ENCODE data around the gene CDC25A. TPM values are rescaled to one million over a fixed set of nuclear protein-coding genes. Genes with fewer than 3 reads are reported as not detected.

CDC25A gene
- total RNA-seq, 1 experiment from 2014 or later: 12.8 TPM

DNA sequence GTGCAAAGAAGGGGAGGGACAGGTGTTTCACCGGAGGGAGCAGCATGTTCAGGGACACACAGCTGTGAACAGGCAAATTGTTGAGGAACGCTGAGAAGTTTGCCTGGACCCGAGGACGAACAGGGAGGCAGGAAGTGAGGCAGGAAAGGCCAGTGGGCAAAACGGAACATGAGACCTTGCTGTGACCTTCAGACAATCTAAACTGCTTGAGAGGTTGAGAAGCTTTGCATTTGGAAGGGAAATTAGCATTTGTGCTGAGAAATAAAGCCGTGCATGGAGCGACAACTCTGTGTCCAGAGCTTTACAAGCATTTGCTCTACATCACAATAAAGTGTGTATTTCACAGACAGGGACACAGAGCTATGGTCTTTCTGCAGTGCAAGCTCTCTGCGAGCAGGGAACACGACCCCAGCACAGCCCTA, 47.9 kb downstream of the CDC25A start:
- TF ChIP-seq TCF7L2 (IDR thresholded peaks at IDR 0.05; ENCODE audit: low read depth, low read length) (no peak), CTCF (IDR thresholded peaks at IDR 0.05) (no peak), POLR2AphosphoS5 (IDR thresholded peaks at IDR 0.05; ENCODE audit: low read depth, low read length) (no peak), SIN3A (IDR thresholded peaks at IDR 0.05; ENCODE audit: borderline replicate concordance, insufficient read depth, low read depth, low read length) (no peak)
- TF ChIP-seq, protein P1, sequence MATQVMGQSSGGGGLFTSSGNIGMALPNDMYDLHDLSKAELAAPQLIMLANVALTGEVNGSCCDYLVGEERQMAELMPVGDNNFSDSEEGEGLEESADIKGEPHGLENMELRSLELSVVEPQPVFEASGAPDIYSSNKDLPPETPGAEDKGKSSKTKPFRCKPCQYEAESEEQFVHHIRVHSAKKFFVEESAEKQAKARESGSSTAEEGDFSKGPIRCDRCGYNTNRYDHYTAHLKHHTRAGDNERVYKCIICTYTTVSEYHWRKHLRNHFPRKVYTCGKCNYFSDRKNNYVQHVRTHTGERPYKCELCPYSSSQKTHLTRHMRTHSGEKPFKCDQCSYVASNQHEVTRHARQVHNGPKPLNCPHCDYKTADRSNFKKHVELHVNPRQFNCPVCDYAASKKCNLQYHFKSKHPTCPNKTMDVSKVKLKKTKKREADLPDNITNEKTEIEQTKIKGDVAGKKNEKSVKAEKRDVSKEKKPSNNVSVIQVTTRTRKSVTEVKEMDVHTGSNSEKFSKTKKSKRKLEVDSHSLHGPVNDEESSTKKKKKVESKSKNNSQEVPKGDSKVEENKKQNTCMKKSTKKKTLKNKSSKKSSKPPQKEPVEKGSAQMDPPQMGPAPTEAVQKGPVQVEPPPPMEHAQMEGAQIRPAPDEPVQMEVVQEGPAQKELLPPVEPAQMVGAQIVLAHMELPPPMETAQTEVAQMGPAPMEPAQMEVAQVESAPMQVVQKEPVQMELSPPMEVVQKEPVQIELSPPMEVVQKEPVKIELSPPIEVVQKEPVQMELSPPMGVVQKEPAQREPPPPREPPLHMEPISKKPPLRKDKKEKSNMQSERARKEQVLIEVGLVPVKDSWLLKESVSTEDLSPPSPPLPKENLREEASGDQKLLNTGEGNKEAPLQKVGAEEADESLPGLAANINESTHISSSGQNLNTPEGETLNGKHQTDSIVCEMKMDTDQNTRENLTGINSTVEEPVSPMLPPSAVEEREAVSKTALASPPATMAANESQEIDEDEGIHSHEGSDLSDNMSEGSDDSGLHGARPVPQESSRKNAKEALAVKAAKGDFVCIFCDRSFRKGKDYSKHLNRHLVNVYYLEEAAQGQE (IDR thresholded peaks at IDR 0.05; ENCODE audit: insufficient read depth in 1 of 2, low read depth in 2 of 2, low read length in 1 of 2): no peak
- intact Hi-C loops (cut with micrococcal nuclease; ENCODE audit: unreplicated experiment) (no loop called here), in situ Hi-C loops (cut with HindIII; ENCODE audit: low pct_unique_long_range_greater_than_20kb, low sequenced_read_pairs) (no loop called here)
- no peak for ATAC-seq
- no peak for DNase-seq (ENCODE audit: low read depth, low spot score)
- ChIA-PET POLR2A (no interaction called here), CTCF (interaction anchor here (1.0 kb wide), 1 partner anchor 11 kb away, joined by 4 read pairs; no protein-coding TSS in a partner anchor)
- Histone ChIP-seq H3K4me3 (ENCODE audit: low read depth in 2 of 2, low read length in 2 of 2) (no peak overlapping the region), H3K4me1 (ENCODE audit: control insufficient read depth, insufficient read depth, low read length) (no peaks in the 10 kb centered on the region), H3K27me3 (ENCODE audit: control insufficient read depth, insufficient read depth, low read length) (no peaks in the 10 kb centered on the region), H3K27ac (ENCODE audit: low read length) (no peak overlapping the region), H3K36me3 (ENCODE audit: control insufficient read depth, insufficient read depth, low read length) (no peaks in the 10 kb centered on the region), H3K9me3 (ENCODE audit: control insufficient read depth, insufficient read depth, low read depth, low read length) (no peaks in the 10 kb centered on the region)
- no TSS peak for BruUV-seq (replicated peaks)

DNA sequence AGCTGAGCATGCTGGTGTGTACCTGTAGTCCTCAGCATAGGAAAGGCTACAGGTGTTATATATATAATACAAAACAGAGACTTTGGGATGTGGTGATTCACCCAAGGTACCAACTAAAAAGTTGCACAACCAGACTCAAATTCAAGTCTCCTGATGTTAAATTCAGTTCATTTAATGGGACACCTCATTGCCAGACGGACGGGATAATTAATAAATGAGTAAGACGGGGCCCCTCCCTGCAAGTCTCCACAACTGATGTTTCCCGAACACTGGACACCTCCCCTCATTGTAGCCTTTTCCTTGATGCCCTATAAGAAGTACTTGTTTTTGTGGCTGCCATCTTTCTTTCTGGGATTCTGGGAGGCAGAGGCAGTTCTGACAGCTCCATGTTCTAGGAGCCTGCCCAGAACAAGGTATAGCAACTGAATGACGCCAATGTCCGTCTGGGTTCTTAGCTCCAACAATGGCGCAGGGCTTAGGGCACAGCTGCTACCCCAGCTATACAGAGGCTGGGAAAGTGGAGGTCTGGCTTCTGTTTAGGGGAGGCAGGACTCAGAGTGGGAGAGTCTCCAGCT, 50.7 kb downstream of the CDC25A start:
- H3K4me3 ChIP-seq (ENCODE audit: low read depth in 2 of 2, low read length in 2 of 2): no peak overlapping the region
- H3K4me1 ChIP-seq (ENCODE audit: control insufficient read depth, insufficient read depth, low read length): no peaks in the 10 kb centered on the region
- no peaks in the 10 kb centered on the region for H3K27me3 ChIP-seq (ENCODE audit: control insufficient read depth, insufficient read depth, low read length)
- TF ChIP-seq TCF7L2 (IDR thresholded peaks at IDR 0.05; ENCODE audit: low read depth, low read length) (no peak), CTCF (IDR thresholded peaks at IDR 0.05) (no peak), SIN3A (IDR thresholded peaks at IDR 0.05; ENCODE audit: borderline replicate concordance, insufficient read depth, low read depth, low read length) (no peak), POLR2AphosphoS5 (IDR thresholded peaks at IDR 0.05; ENCODE audit: low read depth, low read length) (no peak)
- TF ChIP-seq, protein P1 (IDR thresholded peaks at IDR 0.05; ENCODE audit: insufficient read depth in 1 of 2, low read depth in 2 of 2, low read length in 1 of 2): no peak
- intact Hi-C loops (cut with micrococcal nuclease; ENCODE audit: unreplicated experiment): no loop called here
- no peaks in the 10 kb centered on the region for H3K36me3 ChIP-seq (ENCODE audit: control insufficient read depth, insufficient read depth, low read length)
- CTCF ChIA-PET: interaction anchor here (0.6 kb wide), 1 partner anchor 49 kb away, joined by 16 read pairs; no protein-coding TSS in a partner anchor
- H3K9me3 ChIP-seq (ENCODE audit: control insufficient read depth, insufficient read depth, low read depth, low read length): no peaks in the 10 kb centered on the region
- POLR2A ChIA-PET: no interaction called here
- ATAC-seq (no peak), DNase-seq (ENCODE audit: low read depth, low spot score) (no peak)
- in situ Hi-C loops (cut with HindIII; ENCODE audit: low pct_unique_long_range_greater_than_20kb, low sequenced_read_pairs): no loop called here
- H3K27ac ChIP-seq (ENCODE audit: low read length): no peak overlapping the region
- BruUV-seq (replicated peaks): no TSS peak

All from Panc1 (cell line).